Breast epithelium (tissue), 3 donors: ENCODE data around the gene SPACA9.

ENCODE experiments used
- CTCF ChIP-seq, 3 donors: fragments of 450-650 bp; IDR thresholded peaks; one replicate each; pipeline ENCODE4 v1.5.1; 2016 to 2017; ENCODE audit warnings: antibody characterized with exemption in 3 of 3, mild to moderate bottlenecking in 3 of 3, moderate library complexity in 3 of 3
- POLR2A ChIP-seq: fragments of 450-650 bp; IDR thresholded peaks from one replicate; pipeline ENCODE4 v1.6.1; 2016; ENCODE audit warnings: antibody characterized with exemption, mild to moderate bottlenecking, moderate library complexity

GRCh38 chr9:132862533-132862932, 16.2 kb upstream of the SPACA9 start:
- TF ChIP-seq CTCF (IDR thresholded peaks at IDR 0.05), result no peak
- no peak for TF ChIP-seq POLR2A
